ENCODE measurements around the gene FOXJ3. TPM values are rescaled to one million over a fixed set of nuclear protein-coding genes. Genes with fewer than 3 reads are reported as not detected.
A peak's percentile ranks its signal among the peaks of the same experiment; 100 is the strongest.

FOXJ3 gene
- total and polyA plus RNA-seq, 2 of the 4 experiments (the other 2 are of a cell fraction), result 16.7 to 30.5 TPM

- intact Hi-C loops (cut with micrococcal nuclease), result no loop called here
- POLR2A ChIA-PET (ENCODE audit: unreplicated experiment), result no interaction called here
- BruUV-seq (replicated peaks), result no TSS peak
These were observed 95.5 kb downstream of the FOXJ3 start for GRCh38 chr1:42239555-42239954.

More at GRCh38 chr1:42239555-42239954, 95.5 kb downstream of the FOXJ3 start:
- Histone ChIP-seq H2BK20ac (ENCODE audit: low read depth, low read length) (no peak overlapping the region), H2AK5ac (ENCODE audit: low read depth, low read length) (no peak overlapping the region), H3K27me3 (ENCODE audit: control insufficient read depth, insufficient read depth, low read length) (no peaks in the 10 kb centered on the region), H2AFZ (replicated peaks; ENCODE audit: low read length, poor library complexity) (no peak overlapping the region), H3K4me2 (ENCODE audit: low read depth, low read length) (no peak overlapping the region), H2BK15ac (ENCODE audit: low read depth, low read length) (no peak overlapping the region), H4K5ac (ENCODE audit: low read depth, low read length) (no peak overlapping the region), H3K9me1 (ENCODE audit: insufficient read depth, low read length) (peaks cover 8% of the 10 kb centered on the region), H2BK120ac (ENCODE audit: low read depth, low read length) (no peak overlapping the region), H3K56ac (ENCODE audit: extremely low read depth, insufficient read depth, low read length) (no peak overlapping the region), H3K27ac (ENCODE audit: insufficient read depth, low read length) (no peak overlapping the region), H3K4me3 (ENCODE audit: insufficient read depth, low read depth, low read length) (no peak overlapping the region), H3K9ac (ENCODE audit: low read depth, low read length) (no peak overlapping the region), H3K9me3 (ENCODE audit: control insufficient read depth, insufficient read depth, low read length) (peaks cover 14% of the 10 kb centered on the region), H4K20me1 (ENCODE audit: insufficient read depth, low read length) (peaks cover 15% of the 10 kb centered on the region), H4K91ac (ENCODE audit: insufficient read depth, low read depth, low read length) (no peak overlapping the region), H3K18ac (ENCODE audit: low read depth, low read length) (no peak overlapping the region), H3K79me1 (ENCODE audit: low read depth in 1 of 2, low read length in 2 of 2) (peaks cover 35 to 41% of the 10 kb centered on the region in 2 experiments), H3K4ac (ENCODE audit: low read depth, low read length) (no peak overlapping the region), H2BK5ac (ENCODE audit: low read depth, low read length, poor library complexity, severe bottlenecking) (no peak overlapping the region), H3K23ac (ENCODE audit: low read depth, low read length) (no peak overlapping the region), H3K4me1 (ENCODE audit: control insufficient read depth, insufficient read depth, low read length) (peaks cover 8% of the 10 kb centered on the region), H4K8ac (ENCODE audit: low read depth in 2 of 2, low read length in 2 of 2) (no peak overlapping the region), H3K36me3 (ENCODE audit: control insufficient read depth, insufficient read depth, low read length) (0 out of 2 replicates have a peak, but pooled peaks cover 2% of the 10 kb centered on the region), H2AK9ac (replicated peaks; ENCODE audit: low read depth, low read length, poor library complexity) (no peak overlapping the region), H3K14ac (replicated peaks; ENCODE audit: low read depth, low read length) (no peak overlapping the region)
- CTCF ChIA-PET, result no interaction called here
- in situ Hi-C loops (cut with MboI; ENCODE audit: low sequenced_read_pairs) (no loop called here), dilution Hi-C loops (cut with HindIII; ENCODE audit: low sequenced_read_pairs, unreplicated experiment) (no loop called here)
- ATAC-seq (ENCODE audit: low read depth), result peak; percentile 88
- DNase-seq, result peak; percentile 74
- TF ChIP-seq RAD21 (IDR thresholded peaks at IDR 0.05; ENCODE audit: low read length) (no peak), SMC3 (IDR thresholded peaks at IDR 0.05; ENCODE audit: low read depth, low read length) (no peak), MAZ (IDR thresholded peaks at IDR 0.05; ENCODE audit: borderline replicate concordance, low read depth, low read length) (no peak), MAFK (IDR thresholded peaks at IDR 0.05; ENCODE audit: low read depth, low read length) (no peak), RFX5 (IDR thresholded peaks at IDR 0.05; ENCODE audit: low read depth, low read length) (no peak), CEBPB (IDR thresholded peaks at IDR 0.05; ENCODE audit: low read depth, low read length) (no peak), FOS (IDR thresholded peaks at IDR 0.05; ENCODE audit: low read depth, low read length) (no peak), POLR2A (IDR thresholded peaks at IDR 0.05; ENCODE audit: low read depth, low read length) (no peak), ELK1 (IDR thresholded peaks at IDR 0.05; ENCODE audit: borderline replicate concordance, low read depth, low read length) (no peak), RCOR1 (IDR thresholded peaks at IDR 0.05; ENCODE audit: insufficient replicate concordance, low read length) (no peak), BHLHE40 (IDR thresholded peaks at IDR 0.05; ENCODE audit: low read depth, low read length) (no peak), USF2 (IDR thresholded peaks at IDR 0.05; ENCODE audit: low read depth, low read length) (no peak), NFE2L2 (IDR thresholded peaks at IDR 0.05; ENCODE audit: low read depth, low read length) (no peak), MXI1 (IDR thresholded peaks at IDR 0.05; ENCODE audit: borderline replicate concordance, low read depth, low read length) (no peak), CHD1 (IDR thresholded peaks at IDR 0.05; ENCODE audit: low read depth, low read length) (no peak), CTCF (conservative IDR thresholded peaks at IDR 0.05; ENCODE audit: low read depth, low read length) (no peak)
- WGBS, 2 experiments (ENCODE audit: extremely low coverage in 2 of 2, insufficient read length in 1 of 2), result no CpG with 5 or more reads among the region's 1 CpG

Data from IMR-90 (cell line).